ENCODE data around the gene STK32B. TPM values are rescaled to one million over a fixed set of nuclear protein-coding genes. Genes with fewer than 3 reads are reported as not detected.

Gene STK32B
- total and polyA plus RNA-seq, 2 donors (not counting 1 experiment from before 2014, with no cell fraction given): 0.22 to 0.30 TPM

- Histone ChIP-seq H3K9me3 (ENCODE audit: control extremely low read depth in 1 of 3, control insufficient read depth in 2 of 3, insufficient read depth in 1 of 3, low read length in 2 of 3) (peaks cover 0 to 13% (median 11%) of the 10 kb centered on the region in 3 donors), H2AFZ (ENCODE audit: insufficient read depth, low read depth, low read length, poor library complexity, severe bottlenecking) (no peak overlapping the region), H3K79me2 (ENCODE audit: control insufficient read depth, insufficient read depth, low read length) (no peaks in the 10 kb centered on the region), H3K27me3 (replicated peaks in 1 of 4; ENCODE audit: control extremely low read depth in 1 of 4, control insufficient read depth in 3 of 4, insufficient read depth in 4 of 4, low read length in 3 of 4) (no peaks in the 10 kb centered on the region), H3K4me2 (replicated peaks; ENCODE audit: low read depth, low read length, poor library complexity, severe bottlenecking) (no peak overlapping the region), H4K20me1 (ENCODE audit: control insufficient read depth, insufficient read depth, low read length, poor library complexity, severe bottlenecking) (no peaks in the 10 kb centered on the region), H3K9ac (ENCODE audit: low read length) (no peak overlapping the region), H3K4me3 (ENCODE audit: control extremely low read depth in 1 of 5, extremely low read depth in 1 of 5, insufficient read depth in 1 of 5, low read depth in 2 of 5, low read length in 4 of 5) (no peak overlapping the region), H3K27ac (ENCODE audit: low read length in 2 of 2) (no peak overlapping the region), H3K4me1 (ENCODE audit: control insufficient read depth in 2 of 2, insufficient read depth in 2 of 2, low read length in 2 of 2) (no peaks in the 10 kb centered on the region), H3K36me3 (replicated peaks in 1 of 2; ENCODE audit: control extremely low read depth in 1 of 2, control insufficient read depth in 1 of 2, extremely low read depth in 1 of 2, insufficient read depth in 2 of 2, low read length in 1 of 2) (no peaks in the 10 kb centered on the region)
- TF ChIP-seq EZH2 (IDR thresholded peaks at IDR 0.05; ENCODE audit: borderline replicate concordance, insufficient read depth, low read depth, low read length, poor library complexity, severe bottlenecking) (no peak), CTCF (IDR thresholded peaks at IDR 0.05) (no peak)
- Mint-ChIP-seq H3K27me3 (no peaks in the 10 kb centered on the region), H3K27ac (no peak overlapping the region), H3K4me3 (no peak overlapping the region), H3K4me1 (no peaks in the 10 kb centered on the region), H3K9me3 (ENCODE audit: insufficient read depth) (peaks cover 10% of the 10 kb centered on the region)
- intact Hi-C loops (cut with micrococcal nuclease): no loop called here
- ChIA-PET CTCF (no interaction called here), POLR2A (no interaction called here)
- WGBS (ENCODE audit: insufficient coverage): 92% methylated on average over 8 of the region's 12 CpGs
- ATAC-seq (ENCODE audit: low read depth): no peak
- no peak for DNase-seq
These were observed 167.2 kb downstream of the STK32B start for GRCh38 chr4:5218376-5219069.

- H3K27ac Mint-ChIP-seq: no peak overlapping the region
- no peaks in the 10 kb centered on the region for H3K27me3 Mint-ChIP-seq
- WGBS (ENCODE audit: insufficient coverage): 90% methylated on average over 2 of the region's 4 CpGs
- no peaks in the 10 kb centered on the region for H3K4me1 ChIP-seq (ENCODE audit: control insufficient read depth in 2 of 2, insufficient read depth in 2 of 2, low read length in 2 of 2)
- no peak overlapping the region for H3K4me2 ChIP-seq (replicated peaks; ENCODE audit: low read depth, low read length, poor library complexity, severe bottlenecking)
- intact Hi-C loops (cut with micrococcal nuclease): no loop called here
- peaks cover 0 to 13% (median 11%) of the 10 kb centered on the region in 3 donors for H3K9me3 ChIP-seq (ENCODE audit: control extremely low read depth in 1 of 3, control insufficient read depth in 2 of 3, insufficient read depth in 1 of 3, low read length in 2 of 3)
- POLR2A ChIA-PET: no interaction called here
- ATAC-seq (ENCODE audit: low read depth): no peak
- peaks cover 10% of the 10 kb centered on the region for H3K9me3 Mint-ChIP-seq (ENCODE audit: insufficient read depth)
- no peaks in the 10 kb centered on the region for H3K4me1 Mint-ChIP-seq
- no peak overlapping the region for H3K4me3 Mint-ChIP-seq
- H3K79me2 ChIP-seq (ENCODE audit: control insufficient read depth, insufficient read depth, low read length): no peaks in the 10 kb centered on the region
- H3K4me3 ChIP-seq (ENCODE audit: control extremely low read depth in 1 of 5, extremely low read depth in 1 of 5, insufficient read depth in 1 of 5, low read depth in 2 of 5, low read length in 4 of 5): no peak overlapping the region
- no peak for TF ChIP-seq EZH2 (IDR thresholded peaks at IDR 0.05; ENCODE audit: borderline replicate concordance, insufficient read depth, low read depth, low read length, poor library complexity, severe bottlenecking)
- no peak for TF ChIP-seq CTCF (IDR thresholded peaks at IDR 0.05)
- no peak overlapping the region for H3K27ac ChIP-seq (ENCODE audit: low read length in 2 of 2)
- H4K20me1 ChIP-seq (ENCODE audit: control insufficient read depth, insufficient read depth, low read length, poor library complexity, severe bottlenecking): no peaks in the 10 kb centered on the region
- H3K36me3 ChIP-seq (replicated peaks in 1 of 2; ENCODE audit: control extremely low read depth in 1 of 2, control insufficient read depth in 1 of 2, extremely low read depth in 1 of 2, insufficient read depth in 2 of 2, low read length in 1 of 2): no peaks in the 10 kb centered on the region
- no peaks in the 10 kb centered on the region for H3K27me3 ChIP-seq (replicated peaks in 1 of 4; ENCODE audit: control extremely low read depth in 1 of 4, control insufficient read depth in 3 of 4, insufficient read depth in 4 of 4, low read length in 3 of 4)
- no peak overlapping the region for H3K9ac ChIP-seq (ENCODE audit: low read length)
- CTCF ChIA-PET: no interaction called here
- H2AFZ ChIP-seq (ENCODE audit: insufficient read depth, low read depth, low read length, poor library complexity, severe bottlenecking): no peak overlapping the region
- DNase-seq: no peak
These were observed 168.7 kb downstream of the STK32B start for GRCh38 chr4:5220028-5220427.
